GM08714 (cell line): ENCODE measurements around the gene RAB3A.
A peak's percentile ranks its signal among the peaks of the same experiment; 100 is the strongest.

Experiments
- H3K4me3 ChIP-seq: fragments of 200-500 bp; sonication (Bioruptor generic); 2 replicates; pipeline ENCODE4 v1.5.1; 2014; ENCODE audit warnings: mild to moderate bottlenecking, low read length, inconsistent platforms
- ZNF274 ChIP-seq: IDR thresholded peaks from 2 replicates; pipeline ENCODE4 v1.6.1; 2012; ENCODE audit warnings: mild to moderate bottlenecking, low read depth, low read length

The RAB3A gene

DNA sequence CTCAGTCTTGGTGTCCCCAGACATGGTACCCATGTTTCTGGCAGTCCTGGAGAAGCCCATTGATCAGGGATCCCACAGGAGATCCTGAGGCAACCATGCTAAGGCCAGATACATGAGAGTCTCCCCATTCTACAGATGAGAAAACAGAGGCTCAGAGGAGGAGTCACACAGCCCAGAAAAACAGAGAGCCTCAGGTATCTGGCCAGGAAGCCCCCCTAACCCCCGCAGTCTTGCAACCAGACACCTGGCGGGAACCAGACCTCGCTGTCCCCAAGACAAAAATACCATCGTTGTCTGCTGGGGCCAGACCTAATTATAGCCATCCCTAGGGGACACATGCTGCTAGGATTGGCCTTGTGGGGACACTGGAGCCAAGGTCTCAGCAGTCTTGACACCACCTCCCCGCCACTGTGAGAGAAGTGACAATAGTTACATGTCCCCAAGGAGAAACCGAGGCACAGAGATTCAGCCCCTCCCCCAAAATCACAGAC, 24.0 kb upstream of the RAB3A start:
- H3K4me3 ChIP-seq, result no peak overlapping the region
- TF ChIP-seq ZNF274, result no peak

DNA sequence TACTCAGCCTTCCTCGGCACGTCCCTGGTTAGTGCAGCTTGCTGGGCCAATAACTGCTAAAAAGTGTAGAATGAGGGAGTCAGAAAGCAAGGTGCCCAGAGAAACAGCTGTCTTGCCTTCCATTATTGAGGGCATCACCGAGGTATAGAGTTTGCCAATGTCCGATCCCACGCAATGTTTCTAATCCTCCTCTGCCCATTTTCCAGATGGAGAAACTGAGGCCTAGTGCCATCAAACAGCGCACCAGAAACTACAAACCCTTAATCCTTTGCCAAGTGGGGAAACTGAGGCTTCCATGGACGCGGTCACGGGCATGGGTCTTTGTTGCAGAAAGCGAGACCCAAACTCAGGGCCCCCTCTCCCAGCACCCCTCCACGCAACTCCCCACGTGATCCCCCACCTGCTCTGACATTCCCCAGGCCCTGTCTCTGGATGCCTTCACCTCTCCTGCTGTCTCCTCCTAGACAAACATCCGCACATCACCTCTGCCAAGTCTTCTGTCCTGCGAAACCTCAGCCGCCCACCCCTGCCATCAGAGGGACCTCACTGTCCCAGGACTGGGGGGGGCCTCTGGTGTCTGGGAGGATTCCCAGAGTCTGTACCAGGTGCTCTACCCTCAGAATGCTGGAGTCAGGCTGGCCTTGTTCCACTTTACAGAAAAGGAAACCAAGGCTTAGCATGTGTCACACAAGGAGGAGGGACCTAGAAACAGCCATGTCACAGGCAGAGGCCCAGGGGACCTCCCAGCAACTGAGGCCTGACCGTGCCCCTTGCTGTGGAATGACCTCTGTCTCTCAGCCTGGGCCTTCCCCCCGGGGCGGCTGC, 23.3 kb upstream of the RAB3A start:
- no peak for TF ChIP-seq ZNF274
- H3K4me3 ChIP-seq, result no peak overlapping the region

DNA sequence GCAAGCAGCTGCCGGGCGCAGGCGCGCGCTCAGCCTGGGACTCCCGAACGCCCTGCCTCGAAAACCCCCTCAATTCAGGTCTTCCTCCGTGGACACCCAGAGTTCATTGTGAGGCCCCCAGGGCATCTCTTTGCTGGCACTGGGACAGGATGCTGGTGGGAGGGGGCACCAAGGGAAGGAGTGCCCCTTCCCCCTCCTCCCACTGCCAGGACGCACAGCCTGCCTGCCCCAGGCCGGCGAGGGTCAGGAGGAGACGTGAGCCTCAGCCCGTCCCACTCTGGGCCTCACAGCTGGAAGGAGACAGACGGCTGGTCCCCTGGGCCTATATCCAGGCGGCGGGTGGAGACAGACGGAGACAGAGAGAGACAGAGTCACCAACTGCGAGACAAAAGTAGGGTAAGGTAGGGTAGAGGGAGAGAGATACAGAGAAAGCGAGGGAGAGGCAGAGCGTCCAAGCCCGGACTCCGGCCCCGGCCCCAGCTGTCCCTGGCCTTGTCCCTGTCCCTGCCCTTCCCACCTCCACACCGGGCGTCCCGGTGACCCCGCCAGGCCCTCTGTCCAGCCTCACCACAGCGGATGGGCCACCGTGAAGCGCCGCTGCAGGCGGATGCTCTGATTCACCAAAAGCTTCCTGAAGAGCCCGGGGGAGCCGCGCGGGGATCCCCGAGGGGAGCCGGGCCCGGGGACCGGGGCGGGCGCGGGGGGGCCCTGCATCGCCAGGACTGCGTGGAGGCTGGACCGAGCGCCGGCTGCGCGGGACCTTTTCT, 22.0 kb upstream of the RAB3A start, which contains the start of gene PDE4C:
Gene PDE4C, minus strand, starts transcription at position 737 of the 767 bp plus-strand sequence. Its CDS starts 23 bp downstream, at position 714.
- H3K4me3 ChIP-seq, result no peak within 1 kb of the TSS
- TF ChIP-seq ZNF274, result no peak

DNA sequence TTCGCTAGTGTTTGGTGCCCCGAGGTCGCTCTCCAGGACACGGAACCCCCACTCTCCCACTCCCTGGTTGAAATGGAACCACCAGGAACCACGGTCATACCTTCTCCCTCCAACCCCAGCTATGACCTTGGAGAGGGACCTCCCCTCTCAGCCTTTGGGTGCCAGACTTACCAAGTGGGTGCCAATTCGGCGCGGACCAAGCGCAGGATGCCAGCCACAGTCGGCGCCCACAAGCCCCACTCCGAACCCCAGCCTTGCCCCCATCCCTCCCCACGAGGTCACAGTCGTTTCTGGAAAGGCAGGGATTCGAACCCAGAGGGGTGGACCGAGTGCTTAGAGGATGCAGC, 21.5 kb upstream of the RAB3A start:
- no peak overlapping the region for H3K4me3 ChIP-seq
- no peak for TF ChIP-seq ZNF274

DNA sequence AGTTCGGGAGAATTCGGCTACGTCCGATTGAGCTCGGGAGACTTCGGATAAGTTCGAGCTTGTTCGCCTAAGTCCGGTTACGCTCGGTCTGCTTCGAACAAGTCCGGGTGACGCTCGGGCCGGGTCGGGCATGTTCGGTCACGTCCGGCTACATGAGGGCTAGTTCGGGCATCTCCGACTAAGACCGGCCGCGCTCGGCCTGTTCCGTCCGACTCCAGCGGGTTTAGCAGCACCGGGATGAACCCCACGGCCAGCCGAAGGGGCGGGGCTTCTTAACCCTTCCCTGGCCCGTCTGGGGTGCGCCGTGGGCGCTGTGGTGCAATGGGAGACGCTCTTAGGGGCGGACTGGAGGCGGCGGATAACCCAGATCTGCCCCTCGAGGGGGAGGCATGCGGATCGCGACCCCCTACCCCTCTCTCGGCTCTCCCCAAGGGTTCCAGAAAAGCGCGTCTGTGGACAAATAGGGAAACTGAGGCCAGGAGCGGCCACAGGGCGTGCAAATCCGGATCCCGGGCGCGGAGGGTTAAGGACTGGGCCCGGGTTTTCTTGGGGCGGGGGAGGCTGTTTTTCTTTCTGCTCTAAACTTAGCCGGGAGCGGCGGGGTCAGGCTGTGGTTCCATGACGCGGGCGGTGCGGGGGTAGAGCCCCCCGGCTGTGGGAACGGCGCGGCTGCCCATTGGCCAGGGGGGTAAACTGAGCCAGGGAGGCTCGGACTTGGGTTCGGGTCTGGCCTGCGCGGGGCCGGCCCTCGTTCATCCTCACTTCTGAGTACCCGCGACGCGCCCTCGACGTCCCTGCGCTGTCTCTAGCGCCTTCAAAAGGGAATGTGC, 20.9 kb upstream of the RAB3A start:
- H3K4me3 ChIP-seq, result peak overlapping the region; percentile 28; the same call in 1 of the 2 replicates
- TF ChIP-seq ZNF274, result no peak

DNA sequence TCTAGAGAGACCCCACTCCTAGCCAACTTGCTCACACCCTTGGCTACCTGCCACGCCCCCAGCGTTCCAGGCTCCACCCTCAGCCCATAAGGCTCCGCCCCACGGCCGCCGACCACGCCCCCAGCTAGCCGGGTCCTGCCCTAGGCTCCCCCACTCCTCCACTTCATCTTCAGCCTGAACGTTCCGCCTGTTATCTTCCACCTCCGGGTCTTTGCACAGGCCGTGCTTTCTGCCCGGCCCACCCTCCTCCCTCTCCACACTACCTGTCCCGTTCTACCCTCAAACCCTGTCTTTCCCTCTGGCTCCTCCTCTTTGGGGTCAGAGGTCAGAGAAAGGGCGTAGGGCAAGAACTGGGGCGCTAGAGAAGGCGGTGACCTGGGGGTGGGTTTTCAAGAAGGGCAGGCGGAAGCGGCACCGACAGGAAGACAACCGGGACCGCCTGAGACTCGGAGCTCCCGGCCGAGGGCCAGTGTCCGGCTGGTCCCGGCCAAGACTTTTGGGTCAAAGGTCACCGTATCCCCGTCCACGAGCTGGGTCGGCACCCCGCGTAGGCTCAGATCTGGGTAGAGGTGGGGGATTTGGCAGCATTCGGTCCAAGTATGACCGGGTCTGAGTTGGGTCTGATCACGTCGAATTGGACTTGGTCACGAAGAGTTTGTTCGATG, 20.1 kb upstream of the RAB3A start:
- peak overlapping the region; percentile 28; the same call in 1 of the 2 replicates for H3K4me3 ChIP-seq

DNA sequence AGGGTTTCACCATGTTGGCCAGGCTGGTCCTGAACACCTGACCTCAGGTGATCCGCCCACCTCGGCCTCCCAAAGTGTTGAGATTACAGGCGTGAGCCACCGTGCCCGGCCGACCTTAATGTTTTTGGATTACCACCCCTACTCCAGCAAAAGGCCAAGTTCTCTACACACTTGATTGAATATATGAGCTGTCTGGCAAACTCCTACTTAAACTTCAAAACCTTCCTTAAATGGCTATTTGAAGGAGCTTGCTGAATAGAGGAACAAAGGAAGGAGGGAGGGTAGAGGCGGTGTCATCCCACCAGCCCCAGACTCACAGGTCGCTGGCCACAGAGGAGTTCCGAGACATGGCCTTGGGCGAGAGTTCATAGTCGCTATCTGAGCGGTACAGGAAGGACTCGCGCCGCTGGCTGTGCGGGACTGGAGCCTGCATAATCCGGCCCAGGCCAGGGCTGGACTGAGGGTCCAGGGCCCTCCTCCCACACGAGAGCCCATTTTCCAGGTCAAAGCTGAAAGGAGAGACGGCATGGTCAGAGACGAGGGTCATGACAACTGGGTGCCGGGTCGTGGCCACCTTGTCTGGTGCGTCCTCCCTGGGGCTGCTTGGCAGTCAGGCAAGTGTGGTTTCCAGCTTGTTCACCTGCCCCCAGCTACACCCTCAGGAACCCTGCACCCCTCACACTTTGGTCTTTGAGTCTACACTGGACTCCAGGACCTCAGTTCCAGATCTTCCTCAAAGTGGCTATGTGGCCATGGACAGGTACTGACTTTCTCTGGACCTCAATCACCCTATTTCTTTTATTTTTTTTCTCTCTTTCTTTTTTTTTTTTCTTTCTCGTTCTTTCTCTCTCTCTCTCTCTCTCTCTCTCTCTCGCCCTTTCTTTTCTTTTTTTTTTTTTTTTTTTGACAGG, 18.2 kb upstream of the RAB3A start:
- no peak overlapping the region for H3K4me3 ChIP-seq
- no peak for TF ChIP-seq ZNF274

More for the DNA sequence above, 20.1 kb upstream of the RAB3A start:
- TF ChIP-seq ZNF274, result no peak

DNA sequence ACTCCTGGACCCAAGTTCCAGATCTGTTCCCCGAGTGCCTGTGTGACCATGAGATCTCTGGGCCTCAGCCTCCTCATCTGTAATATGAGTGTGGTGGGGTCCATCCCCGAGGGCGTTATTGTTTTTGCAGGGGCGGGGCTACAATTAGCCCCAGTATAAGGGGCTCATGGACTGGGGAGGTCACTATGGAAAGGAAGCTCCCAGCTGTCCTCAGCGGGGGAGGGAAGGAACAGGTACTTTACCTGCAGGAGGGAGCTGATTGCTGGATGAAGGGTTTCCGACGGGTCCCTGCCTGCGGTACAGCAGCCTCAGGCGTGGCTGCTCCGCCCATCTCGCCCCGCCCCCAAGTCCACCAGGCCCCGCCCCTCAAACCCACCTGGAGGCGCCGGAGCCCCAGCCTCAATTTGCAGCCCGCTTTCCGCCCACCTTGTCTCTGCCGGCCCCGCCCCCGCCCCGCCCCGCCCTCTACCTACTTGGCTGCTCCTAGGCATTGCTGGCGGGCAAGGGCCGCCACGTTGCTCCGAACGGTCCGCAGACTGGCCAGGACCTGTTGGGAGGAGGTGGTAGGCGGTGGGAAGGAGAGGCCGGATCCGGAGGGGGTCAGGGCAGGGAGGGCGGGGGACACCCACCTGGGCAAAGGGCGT, 16.9 kb upstream of the RAB3A start:
- no peak for TF ChIP-seq ZNF274
- H3K4me3 ChIP-seq, result no peak overlapping the region

DNA sequence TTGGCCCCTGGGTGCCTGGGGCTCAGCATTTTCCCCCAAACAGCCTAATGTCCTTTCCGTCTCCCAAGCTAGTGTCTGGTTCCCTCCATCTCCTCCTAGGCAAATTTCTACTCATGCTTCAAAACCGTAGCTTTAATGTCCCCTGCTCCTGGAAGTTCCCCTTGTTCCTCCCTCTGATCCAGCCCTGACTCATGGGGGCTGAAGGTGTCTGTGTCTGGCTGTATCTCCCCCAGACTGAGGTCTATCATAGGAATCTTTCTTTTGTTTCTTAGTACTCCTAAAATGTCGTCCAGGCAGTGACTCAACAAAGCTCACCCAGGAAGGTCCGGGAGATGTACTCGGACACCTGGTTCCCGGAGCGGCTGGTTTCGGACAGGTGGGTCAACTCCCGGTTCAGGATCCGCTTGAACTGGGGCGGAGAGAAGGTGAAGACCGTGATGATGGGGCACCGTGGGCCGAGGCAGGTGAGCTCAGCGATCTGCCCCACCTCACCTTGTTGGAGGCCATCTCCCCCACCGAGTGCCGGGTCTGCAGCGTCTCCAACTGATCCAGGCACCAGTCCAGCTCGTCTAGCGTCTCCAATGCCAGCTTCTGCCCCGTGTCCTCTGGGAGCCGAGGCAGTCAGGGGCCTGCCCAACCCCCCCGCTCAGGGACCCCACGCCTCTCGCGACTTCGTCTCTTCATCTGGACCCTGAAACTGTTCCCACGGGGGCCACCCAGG, 16.2 kb upstream of the RAB3A start:
- TF ChIP-seq ZNF274, result no peak
- H3K4me3 ChIP-seq, result no peak overlapping the region

DNA sequence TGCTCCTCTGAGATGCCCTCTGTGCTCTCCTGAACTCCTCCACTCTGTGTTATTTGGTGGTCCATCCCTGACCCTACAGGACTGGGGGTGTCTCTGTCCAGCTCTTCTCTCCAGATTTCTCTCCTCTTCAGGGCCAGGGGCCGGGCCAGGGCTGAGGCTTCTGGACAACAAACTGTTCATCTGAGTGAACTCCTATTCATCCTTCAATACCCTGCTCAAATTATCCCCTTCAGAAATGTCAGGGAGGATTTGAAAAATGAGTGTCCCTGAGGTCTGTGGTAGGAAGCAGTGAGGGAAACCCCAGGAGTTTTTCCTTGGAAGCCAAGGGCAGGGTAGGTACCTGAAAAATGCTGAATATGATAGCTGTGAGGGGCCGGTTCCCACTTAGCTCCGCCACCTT, 14.8 kb upstream of the RAB3A start:
- TF ChIP-seq ZNF274, result no peak
- no peak overlapping the region for H3K4me3 ChIP-seq

DNA sequence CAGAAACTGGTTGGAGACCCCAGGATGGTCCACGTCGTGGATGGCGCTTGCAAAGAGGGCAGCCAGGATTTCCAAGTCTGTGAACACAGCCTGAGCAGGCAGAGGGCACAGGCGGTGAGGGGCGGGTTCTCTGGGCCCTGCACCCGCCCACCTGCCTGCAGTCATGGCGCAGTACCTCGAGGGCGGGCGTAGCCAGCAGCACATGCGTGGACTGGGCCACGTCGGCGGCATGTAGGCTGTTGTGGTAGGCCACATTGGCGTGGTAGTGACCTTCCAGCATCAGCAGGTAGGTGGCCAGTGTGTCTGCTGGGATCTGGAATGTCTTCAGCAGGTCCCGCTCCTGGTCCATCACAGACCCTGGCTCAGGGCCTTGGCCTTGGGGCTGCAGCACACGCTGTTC, 14.3 kb upstream of the RAB3A start:
- no peak overlapping the region for H3K4me3 ChIP-seq
- TF ChIP-seq ZNF274, result no peak

DNA sequence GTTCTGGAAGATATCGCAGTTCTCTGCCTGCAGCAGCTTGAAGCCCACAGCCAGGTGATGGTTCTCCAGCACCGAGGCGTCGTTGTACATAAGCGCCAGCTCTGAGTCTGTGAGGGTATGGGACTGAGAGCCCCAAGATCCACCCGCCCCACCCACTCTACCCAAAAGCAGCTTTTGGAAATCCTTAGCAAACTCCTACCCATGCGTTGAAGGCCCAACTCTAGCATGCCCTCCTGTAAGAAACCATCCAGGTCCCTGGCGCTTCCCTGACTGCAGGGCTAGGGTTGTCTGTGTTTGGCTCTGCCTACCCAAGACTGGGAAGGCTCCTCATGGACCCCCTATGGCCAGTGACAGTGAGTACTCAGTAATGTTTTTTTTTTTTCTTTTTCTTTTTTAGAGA, 12.9 kb upstream of the RAB3A start:
- no peak for TF ChIP-seq ZNF274
- H3K4me3 ChIP-seq, result no peak overlapping the region
